ENCODE results near the gene ELMOD3. TPM values are rescaled to one million over a fixed set of nuclear protein-coding genes. Genes with fewer than 3 reads are reported as not detected.
A peak's percentile ranks its signal among the peaks of the same experiment; 100 is the strongest.

ELMOD3 gene
- polyA plus RNA-seq, 3 donors: 6.1 to 53.3 (median 7.2) TPM

- Mint-ChIP-seq H3K27ac (no peak overlapping the region), H3K4me1 (peaks cover 4% of the 10 kb centered on the region), H3K36me3 (peaks cover 72 to 99% of the 10 kb centered on the region in 2 donors), H3K4me3 (no peak overlapping the region), H3K9me3 (no peaks in the 10 kb centered on the region), H3K27me3 (ENCODE audit: low read depth in 3 of 3) (no peaks in the 10 kb centered on the region)
- Histone ChIP-seq H3K27me3 (ENCODE audit: control insufficient read depth in 2 of 2, insufficient read depth in 2 of 2, low read length in 2 of 2) (no peaks in the 10 kb centered on the region), H4K20me1 (ENCODE audit: insufficient read depth, low read length) (peaks cover 23% of the 10 kb centered on the region), H3K4me1 (ENCODE audit: control insufficient read depth in 1 of 2, insufficient read depth in 2 of 2, low read length in 2 of 2) (peaks cover 0 to 5% of the 10 kb centered on the region in 2 donors), H3K9ac (ENCODE audit: insufficient read depth, low read length, poor library complexity, severe bottlenecking) (no peak overlapping the region), H3K27ac (ENCODE audit: low read depth in 1 of 2, low read length in 2 of 2) (peak overlapping the region in 1 of 2 donors; percentile 11), H3K9me3 (replicated peaks in 1 of 2; ENCODE audit: control insufficient read depth in 1 of 2, insufficient read depth in 1 of 2, low read length in 2 of 2) (no peaks in the 10 kb centered on the region), H3K4me3 (replicated peaks in 1 of 3; ENCODE audit: low read depth in 2 of 3, low read length in 3 of 3) (no peak overlapping the region), H3K36me3 (replicated peaks in 1 of 2; ENCODE audit: control insufficient read depth in 1 of 2, insufficient read depth in 2 of 2, low read length in 2 of 2) (peaks cover 61 to 96% of the 10 kb centered on the region in 2 donors), H2AFZ (ENCODE audit: insufficient read depth, low read depth, low read length, poor library complexity, severe bottlenecking) (no peak overlapping the region), H3K4me2 (replicated peaks; ENCODE audit: extremely low read depth, low read length, poor library complexity, severe bottlenecking) (no peak overlapping the region), H3K79me2 (ENCODE audit: insufficient read depth, low read length) (no peaks in the 10 kb centered on the region)
- DNase-seq: no peak
- intact Hi-C loops (cut with micrococcal nuclease): no loop called here
- no peak for TF ChIP-seq CTCF (IDR thresholded peaks at IDR 0.05)
- 100% methylated on average over 2 of the region's 2 CpGs for WGBS (ENCODE audit: insufficient coverage)
Measured at GRCh38 chr2:85387754-85388153, 33.2 kb downstream of the ELMOD3 start.

- Mint-ChIP-seq H3K4me3 (no peak overlapping the region), H3K9me3 (no peaks in the 10 kb centered on the region), H3K27ac (peak overlapping the region in 3 of 7 donors; percentile 37 to 75 (median 55)), H3K36me3 (peaks cover 67 to 99% of the 10 kb centered on the region in 2 donors), H3K4me1 (peaks cover 6% of the 10 kb centered on the region), H3K27me3 (ENCODE audit: low read depth in 3 of 3) (no peaks in the 10 kb centered on the region)
- 84% methylated on average over 5 of the region's 9 CpGs for WGBS (ENCODE audit: insufficient coverage)
- Histone ChIP-seq H3K4me1 (ENCODE audit: control insufficient read depth in 1 of 2, insufficient read depth in 2 of 2, low read length in 2 of 2) (peaks cover 0 to 6% of the 10 kb centered on the region in 2 donors), H3K36me3 (replicated peaks in 1 of 2; ENCODE audit: control insufficient read depth in 1 of 2, insufficient read depth in 2 of 2, low read length in 2 of 2) (peaks cover 68 to 99% of the 10 kb centered on the region in 2 donors), H4K20me1 (ENCODE audit: insufficient read depth, low read length) (peaks cover 31% of the 10 kb centered on the region), H3K4me2 (replicated peaks; ENCODE audit: extremely low read depth, low read length, poor library complexity, severe bottlenecking) (no peak overlapping the region), H3K27me3 (ENCODE audit: control insufficient read depth in 2 of 2, insufficient read depth in 2 of 2, low read length in 2 of 2) (no peaks in the 10 kb centered on the region), H3K4me3 (replicated peaks in 1 of 3; ENCODE audit: low read depth in 2 of 3, low read length in 3 of 3) (no peak overlapping the region), H3K27ac (ENCODE audit: low read depth in 1 of 2, low read length in 2 of 2) (peak overlapping the region in 1 of 2 donors; percentile 38), H3K79me2 (ENCODE audit: insufficient read depth, low read length) (no peaks in the 10 kb centered on the region), H2AFZ (ENCODE audit: insufficient read depth, low read depth, low read length, poor library complexity, severe bottlenecking) (no peak overlapping the region), H3K9me3 (replicated peaks in 1 of 2; ENCODE audit: control insufficient read depth in 1 of 2, insufficient read depth in 1 of 2, low read length in 2 of 2) (no peaks in the 10 kb centered on the region), H3K9ac (ENCODE audit: insufficient read depth, low read length, poor library complexity, severe bottlenecking) (no peak overlapping the region)
- no peak for TF ChIP-seq CTCF (IDR thresholded peaks at IDR 0.05)
- intact Hi-C loops (cut with micrococcal nuclease): no loop called here
- DNase-seq: no peak
Measured at GRCh38 chr2:85388878-85389538, 34.4 kb downstream of the ELMOD3 start.
